GM23338 (cell line): ENCODE results near the gene ICA1L. TPM values are rescaled to one million over a fixed set of nuclear protein-coding genes. Genes with fewer than 3 reads are reported as not detected.

Experiments used
- ATAC-seq: fragments of 200-7000 bp; cut with Tn5 transposase; 3 replicates; pipeline ENCODE4 v1.9.1; 2020
- DNase-seq: peaks from one replicate; pipeline ENCODE4 v3.0.0-alpha.2; 2015; ENCODE audit warnings: low spot score
- H2AFZ ChIP-seq: fragments of 200-600 bp; sonication (generic); 2 replicates; pipeline ENCODE4 v1.8.0; 2016; ENCODE audit warnings: antibody characterized with exemption, mild to moderate bottlenecking, moderate library complexity
- H3F3A ChIP-seq: fragments of 200-600 bp; sonication (generic); replicated peaks from 2 replicates; pipeline ENCODE4 v1.8.0; 2017; ENCODE audit warnings: antibody characterized with exemption, mixed run types, low read depth
- H3K27ac ChIP-seq: fragments of 200-600 bp; sonication (generic); 2 replicates; pipeline ENCODE4 v1.6.1; 2016; ENCODE audit warnings: low read depth
- H3K27me3 ChIP-seq: fragments of 200-600 bp; sonication (generic); 2 replicates; pipeline ENCODE4 v1.8.0; 2016; ENCODE audit warnings: mild to moderate bottlenecking, mixed run types, moderate library complexity; ENCODE audit not compliant: insufficient read depth
- H3K36me3 ChIP-seq: fragments of 200-600 bp; sonication (generic); 2 replicates; pipeline ENCODE4 v1.8.0; 2016; ENCODE audit warnings: mild to moderate bottlenecking; ENCODE audit not compliant: insufficient read depth
- H3K4me1 ChIP-seq: fragments of 200-600 bp; sonication (generic); 2 replicates; pipeline ENCODE4 v1.8.0; 2016; ENCODE audit warnings: mild to moderate bottlenecking, moderate library complexity; ENCODE audit not compliant: insufficient read depth
- H3K4me2 ChIP-seq: fragments of 200-600 bp; sonication (generic); 2 replicates; pipeline ENCODE4 v1.7.1; 2017; ENCODE audit warnings: mixed run types
- H3K4me3 ChIP-seq: fragments of 200-600 bp; sonication (generic); 2 replicates; pipeline ENCODE4 v1.6.1; 2016; ENCODE audit warnings: mixed run types
- H3K79me2 ChIP-seq: fragments of 200-600 bp; sonication (generic); replicated peaks from 2 replicates; pipeline ENCODE4 v1.8.0; 2017; ENCODE audit warnings: mild to moderate bottlenecking; ENCODE audit not compliant: insufficient read depth
- H3K9me2 ChIP-seq: fragments of 200-600 bp; sonication (generic); 2 replicates; pipeline ENCODE4 v1.8.0; 2017; ENCODE audit not compliant: insufficient read depth
- H4K20me1 ChIP-seq: fragments of 200-600 bp; sonication (generic); replicated peaks from 2 replicates; pipeline ENCODE4 v1.8.0; 2017; ENCODE audit warnings: mild to moderate bottlenecking; ENCODE audit not compliant: insufficient read depth
- H3K27ac Mint-ChIP-seq: 2 replicates; pipeline ENCODE4 v1.8.0; 2020; ENCODE audit warnings: inconsistent platforms, mild to moderate bottlenecking, moderate library complexity, mixed read lengths
- H3K27me3 Mint-ChIP-seq: 3 replicates; pipeline ENCODE4 v1.8.0; 2022; ENCODE audit warnings: low read depth, mild to moderate bottlenecking, moderate library complexity, mixed read lengths, inconsistent platforms; ENCODE audit not compliant: insufficient read depth, poor library complexity
- H3K36me3 Mint-ChIP-seq: 3 replicates; pipeline ENCODE4 v1.8.0; 2021; ENCODE audit warnings: low read depth, mild to moderate bottlenecking, inconsistent platforms, moderate library complexity, mixed read lengths
- H3K4me1 Mint-ChIP-seq: 3 replicates; pipeline ENCODE4 v1.8.0; 2020; ENCODE audit warnings: mild to moderate bottlenecking, inconsistent platforms, mixed read lengths
- H3K4me3 Mint-ChIP-seq: 3 replicates; pipeline ENCODE4 v1.8.0; 2021; ENCODE audit warnings: moderate library complexity, mild to moderate bottlenecking, inconsistent platforms, mixed read lengths
- H3K9me3 Mint-ChIP-seq: 3 replicates; pipeline ENCODE4 v1.8.0; 2020; ENCODE audit warnings: moderate library complexity, mild to moderate bottlenecking, inconsistent platforms, mixed read lengths
- CREB1 ChIP-seq: fragments of 250-450 bp; sonication (Bioruptor Pico); IDR thresholded peaks from 2 replicates; pipeline ENCODE4 v1.5.0; 2020; ENCODE audit warnings: low read depth, mild to moderate bottlenecking, moderate library complexity
- CTCF ChIP-seq, 2 experiments: fragments of 200-600 bp in 1 of 2; sonication (generic) in 1 of 2; conservative IDR thresholded peaks; 2 replicates each; pipeline versions ENCODE4 v1.5.1 to v1.6.1; 2016 to 2017; ENCODE audit warnings: antibody characterized with exemption in 2 of 2, low read depth in 2 of 2, mild to moderate bottlenecking in 2 of 2, moderate library complexity in 1 of 2
- ETS1 ChIP-seq: IDR thresholded peaks from 2 replicates; pipeline ENCODE4 v1.6.1; 2016; ENCODE audit warnings: antibody characterized with exemption
- EZH2 ChIP-seq: fragments of 200-600 bp; sonication (generic); IDR thresholded peaks from one replicate; pipeline ENCODE4 v1.8.0; 2017; ENCODE audit warnings: antibody characterized with exemption, mild to moderate bottlenecking, low read depth; ENCODE audit not compliant: unreplicated experiment
- EZH2phosphoT487 ChIP-seq: fragments of 200-600 bp; sonication (generic); IDR thresholded peaks from one replicate; pipeline ENCODE4 v1.8.1; 2018; ENCODE audit warnings: antibody characterized with exemption; ENCODE audit not compliant: unreplicated experiment
- JUNB ChIP-seq: IDR thresholded peaks from one replicate; pipeline ENCODE4 v1.6.1; 2016; ENCODE audit warnings: antibody characterized with exemption; ENCODE audit not compliant: unreplicated experiment
- NANOG ChIP-seq: IDR thresholded peaks from 2 replicates; pipeline ENCODE4 v1.6.1; 2016; ENCODE audit warnings: antibody characterized with exemption, borderline replicate concordance
- ZNF331 ChIP-seq: fragments of 250-450 bp; sonication (Bioruptor Pico); IDR thresholded peaks from 2 replicates; pipeline ENCODE4 v1.5.0; 2020; ENCODE audit warnings: low read depth, mild to moderate bottlenecking, moderate library complexity
- polyA plus RNA-seq: library from polyadenylated mRNA; unstranded; fragments of >200 nt; fragmentation: Nextera tagmentation; extraction: Ambion mirVana; gene quantifications from 2 replicates; pipeline ENCODE4 v1.2.1, GENCODE V29; 2016
- total RNA-seq: library from RNA; depleted of rRNA; stranded (reverse); fragments of >200 nt; shearing (Covaris generic); gene quantifications from 2 replicates; pipeline ENCODE4 v1.2.3, GENCODE V29; 2014

The ICA1L gene
- total and polyA plus RNA-seq, 2 experiments from 2014 or later, result 1.6 to 7.2 TPM

- ATAC-seq, result no peak
These were observed 128.0 kb downstream of the ICA1L start for GRCh38 chr2:202743613-202744012.

GRCh38 chr2:202736826-202737225 is 134.7 kb downstream of the ICA1L start:
- Histone ChIP-seq H3K27me3 (no peaks in the 10 kb centered on the region), H2AFZ (no peak overlapping the region), H3K79me2 (no peaks in the 10 kb centered on the region), H3F3A (no peaks in the 10 kb centered on the region), H3K4me1 (no peaks in the 10 kb centered on the region), H3K4me3 (no peak overlapping the region), H3K9me2 (no peaks in the 10 kb centered on the region), H3K36me3 (no peaks in the 10 kb centered on the region; the same call in 1 of the 2 replicates), H4K20me1 (no peaks in the 10 kb centered on the region), H3K4me2 (no peak overlapping the region), H3K27ac (no peak overlapping the region)
- no peak for ATAC-seq
- H3K27me3 Mint-ChIP-seq, result peaks cover 12% of the 10 kb centered on the region
- no peak for DNase-seq
- H3K9me3 Mint-ChIP-seq, result peaks cover 17% of the 10 kb centered on the region; the same call in 2 of the 3 replicates
- no peak overlapping the region for H3K27ac Mint-ChIP-seq
- TF ChIP-seq CREB1 (CRISPR knock-in tag), result no peak
- no peak for TF ChIP-seq EZH2
- TF ChIP-seq NANOG, result no peak
- no peak for TF ChIP-seq CTCF (conservative IDR thresholded peaks at IDR 0.05; ENCODE audit: low read depth in 2 of 2)
- no peak for TF ChIP-seq EZH2phosphoT487
- no peak for TF ChIP-seq JUNB
- no peak for TF ChIP-seq ZNF331 (CRISPR knock-in tag)
- H3K4me1 Mint-ChIP-seq, result no peaks in the 10 kb centered on the region
- H3K36me3 Mint-ChIP-seq, result peaks cover 31% of the 10 kb centered on the region
- H3K4me3 Mint-ChIP-seq, result no peak overlapping the region

More at GRCh38 chr2:202743613-202744012, 128.0 kb downstream of the ICA1L start:
- Histone ChIP-seq H3K4me2 (no peak overlapping the region), H3K27me3 (no peaks in the 10 kb centered on the region), H3K4me1 (no peaks in the 10 kb centered on the region), H2AFZ (no peak overlapping the region), H4K20me1 (no peaks in the 10 kb centered on the region), H3F3A (no peaks in the 10 kb centered on the region), H3K79me2 (no peaks in the 10 kb centered on the region), H3K9me2 (no peaks in the 10 kb centered on the region), H3K27ac (no peak overlapping the region), H3K4me3 (no peak overlapping the region), H3K36me3 (no peaks in the 10 kb centered on the region)
- Mint-ChIP-seq H3K9me3 (no peaks in the 10 kb centered on the region), H3K4me3 (no peak overlapping the region), H3K27me3 (peaks cover 2% of the 10 kb centered on the region), H3K4me1 (no peaks in the 10 kb centered on the region), H3K27ac (no peak overlapping the region), H3K36me3 (peaks cover 14% of the 10 kb centered on the region)
- no peak for DNase-seq
- TF ChIP-seq EZH2phosphoT487, result no peak

- no peaks in the 10 kb centered on the region for H3K27me3 Mint-ChIP-seq
- Histone ChIP-seq H3K4me1 (no peaks in the 10 kb centered on the region), H3K4me3 (no peak overlapping the region), H2AFZ (no peak overlapping the region), H3F3A (no peaks in the 10 kb centered on the region), H3K4me2 (no peak overlapping the region), H3K79me2 (0 out of 2 replicates have a peak, but pooled peaks cover 5% of the 10 kb centered on the region), H3K9me2 (no peaks in the 10 kb centered on the region), H3K36me3 (no peaks in the 10 kb centered on the region), H3K27me3 (no peaks in the 10 kb centered on the region), H3K27ac (no peak overlapping the region), H4K20me1 (no peaks in the 10 kb centered on the region; the same call in 1 of the 2 replicates)
- peaks cover 14% of the 10 kb centered on the region; the same call in 2 of the 3 replicates for H3K36me3 Mint-ChIP-seq
- H3K4me1 Mint-ChIP-seq, result no peaks in the 10 kb centered on the region
- ATAC-seq (no peak), DNase-seq (no peak)
- no peaks in the 10 kb centered on the region for H3K9me3 Mint-ChIP-seq
- no peak overlapping the region for H3K27ac Mint-ChIP-seq
- no peak overlapping the region for H3K4me3 Mint-ChIP-seq
- TF ChIP-seq ETS1, result no peak
These were observed 145.5 kb downstream of the ICA1L start for GRCh38 chr2:202726070-202726469.
